RWPE2 (cell line): ENCODE results near the gene TPM2.

Experiments
- ATAC-seq: fragments of 200-7000 bp; cut with Tn5 transposase; 3 replicates; pipeline ENCODE4 v1.9.1; 2021; ENCODE audit warnings: low read depth
- DNase-seq: peaks from one replicate; pipeline ENCODE4 v3.0.0-alpha.2; 2020; ENCODE audit warnings: low spot score
- H3K27ac ChIP-seq: fragments of 450-650 bp; 2 replicates; pipeline ENCODE4 v1.5.1; 2017; ENCODE audit warnings: mild to moderate bottlenecking; ENCODE audit not compliant: poor library complexity, severe bottlenecking
- H3K27me3 ChIP-seq: fragments of 250-450 bp; sonication (Bioruptor Pico); 2 replicates; pipeline ENCODE4 v1.5.1; 2021; ENCODE audit warnings: mild to moderate bottlenecking, moderate library complexity; ENCODE audit not compliant: insufficient read depth, poor library complexity, severe bottlenecking
- H3K36me3 ChIP-seq: fragments of 250-450 bp; sonication (Bioruptor Pico); 2 replicates; pipeline ENCODE4 v1.5.1; 2020; ENCODE audit warnings: low read depth, mild to moderate bottlenecking, moderate library complexity
- H3K4me1 ChIP-seq: fragments of 250-450 bp; sonication (Bioruptor Pico); 2 replicates; pipeline ENCODE4 v1.5.1; 2021; ENCODE audit warnings: mild to moderate bottlenecking, moderate library complexity; ENCODE audit not compliant: insufficient read depth, poor library complexity, severe bottlenecking
- H3K4me3 ChIP-seq: fragments of 250-450 bp; sonication (Bioruptor Pico); 2 replicates; pipeline ENCODE4 v1.5.1; 2021; ENCODE audit warnings: mild to moderate bottlenecking, moderate library complexity; ENCODE audit not compliant: severe bottlenecking
- H3K9me3 ChIP-seq: fragments of 250-450 bp; sonication (Bioruptor Pico); 2 replicates; pipeline ENCODE4 v1.5.1; 2021; ENCODE audit warnings: mild to moderate bottlenecking, moderate library complexity; ENCODE audit not compliant: severe bottlenecking
- CTCF ChIP-seq: fragments of 450-650 bp; IDR thresholded peaks from one replicate; pipeline ENCODE4 v1.5.1; 2017; ENCODE audit warnings: mild to moderate bottlenecking, moderate library complexity; ENCODE audit not compliant: poor library complexity, severe bottlenecking

The TPM2 gene

DNA sequence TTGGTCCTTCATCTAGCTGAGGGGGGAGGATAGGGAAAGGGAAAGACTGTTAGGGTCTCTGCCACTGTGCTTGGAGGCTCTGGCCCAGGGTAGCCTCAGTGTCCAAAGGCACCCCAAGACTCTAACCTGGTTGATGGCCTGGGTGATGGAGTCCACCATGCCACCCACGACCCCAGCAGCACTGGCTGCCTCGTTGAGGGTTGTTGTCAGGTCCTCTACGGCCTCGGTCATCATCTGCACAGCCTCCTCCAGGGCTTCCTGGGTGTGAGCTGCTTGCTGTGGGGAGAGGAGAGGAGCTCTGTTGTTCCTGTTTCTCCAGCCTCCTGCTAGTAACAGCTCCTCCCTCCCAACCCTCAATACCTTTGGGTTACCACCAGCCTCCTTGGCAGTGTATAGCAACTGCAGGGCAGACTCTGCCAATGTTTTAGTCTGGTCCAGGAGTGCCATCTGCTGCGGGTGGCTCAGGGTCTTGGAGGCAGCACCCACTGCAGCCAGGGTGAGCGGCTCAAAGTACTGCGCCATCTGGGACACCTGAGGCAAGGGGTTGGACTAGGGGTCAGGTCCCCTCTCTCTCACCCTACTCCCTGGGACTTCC lies 16.2 kb upstream of the TPM2 start:
- Histone ChIP-seq H3K27me3 (no peaks in the 10 kb centered on the region), H3K4me3 (no peak overlapping the region), H3K4me1 (no peaks in the 10 kb centered on the region), H3K36me3 (peaks cover 95% of the 10 kb centered on the region), H3K27ac (no peak overlapping the region), H3K9me3 (no peaks in the 10 kb centered on the region)
- ATAC-seq = no peak
- TF ChIP-seq CTCF = no peak
- no peak for DNase-seq

DNA sequence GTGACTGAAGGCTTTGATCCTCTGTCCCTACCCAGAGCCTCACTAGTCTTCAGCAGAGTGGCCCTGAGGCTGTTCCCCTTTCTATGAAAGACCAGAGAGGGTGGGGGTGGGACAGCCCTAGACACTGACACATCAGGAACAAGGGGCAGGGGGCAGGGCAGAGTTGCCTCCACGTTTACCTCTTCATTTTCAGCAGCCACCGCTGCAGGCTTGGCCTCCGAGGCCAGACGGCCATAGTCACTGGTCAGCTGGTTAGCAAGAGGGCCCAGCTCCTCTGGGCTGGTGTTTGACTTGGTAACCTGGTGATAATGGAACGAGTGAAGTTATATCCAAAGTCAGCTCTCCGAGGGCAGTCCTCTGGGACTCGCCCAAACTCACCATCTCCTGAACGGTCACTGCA lies 15.6 kb upstream of the TPM2 start:
- Histone ChIP-seq H3K4me1 (no peaks in the 10 kb centered on the region), H3K27me3 (no peaks in the 10 kb centered on the region), H3K4me3 (no peak overlapping the region), H3K27ac (no peak overlapping the region), H3K36me3 (peaks cover 95% of the 10 kb centered on the region), H3K9me3 (no peaks in the 10 kb centered on the region)
- ATAC-seq (no peak), DNase-seq (no peak)
- TF ChIP-seq CTCF = no peak

- Histone ChIP-seq H3K4me3 (no peak overlapping the region), H3K36me3 (peaks cover 100% of the 10 kb centered on the region), H3K27ac (no peak overlapping the region), H3K9me3 (no peaks in the 10 kb centered on the region), H3K27me3 (no peaks in the 10 kb centered on the region), H3K4me1 (no peaks in the 10 kb centered on the region)
- no peak for DNase-seq
- no peak for TF ChIP-seq CTCF
- ATAC-seq = no peak
These were observed 14.4 kb upstream of the TPM2 start for GRCh38 chr9:35703906-35704672.

DNA sequence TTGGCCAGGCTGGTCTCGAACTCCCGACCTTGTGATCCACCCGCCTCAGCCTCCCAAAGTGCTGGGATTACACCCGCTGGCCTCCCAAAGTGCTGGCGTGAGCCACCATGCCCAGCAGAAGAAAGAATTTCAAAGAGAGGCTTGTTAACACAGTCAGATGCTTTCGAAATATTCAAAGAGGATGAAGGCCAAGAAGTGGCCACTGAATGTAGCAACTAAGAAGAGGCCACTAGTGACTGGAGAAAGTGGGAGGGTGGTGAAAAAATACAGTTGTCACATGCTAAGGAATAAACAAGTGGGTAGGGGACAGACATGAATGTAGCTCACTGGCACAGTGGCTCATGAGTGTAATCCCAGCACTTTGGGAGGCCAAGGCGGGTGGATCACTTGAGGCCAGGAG lies 13.0 kb upstream of the TPM2 start:
- TF ChIP-seq CTCF = no peak
- H3K9me3 ChIP-seq = no peaks in the 10 kb centered on the region
- H3K4me3 ChIP-seq = no peak overlapping the region
- H3K27me3 ChIP-seq = no peaks in the 10 kb centered on the region
- ATAC-seq (no peak), DNase-seq (no peak)
- peaks cover 100% of the 10 kb centered on the region for H3K36me3 ChIP-seq
- H3K27ac ChIP-seq = no peak overlapping the region
- no peaks in the 10 kb centered on the region for H3K4me1 ChIP-seq

- no peak for TF ChIP-seq CTCF
- H3K27ac ChIP-seq = no peak overlapping the region
- no peaks in the 10 kb centered on the region for H3K9me3 ChIP-seq
- H3K4me3 ChIP-seq = no peak overlapping the region
- H3K36me3 ChIP-seq = peaks cover 99% of the 10 kb centered on the region
- DNase-seq (no peak), ATAC-seq (no peak)
- H3K4me1 ChIP-seq = no peaks in the 10 kb centered on the region
- H3K27me3 ChIP-seq = no peaks in the 10 kb centered on the region
These were observed 11.2 kb upstream of the TPM2 start for GRCh38 chr9:35700942-35701341.
